Islet of Langerhans (tissue), 1 donor: ENCODE results near the gene B3GALT4.
"Not testable (repeated sequence)": the region's sequence is repeated elsewhere in the genome, so short reads cannot be mapped to it uniquely, and the experiment has no call there.

Experiments
- FAIRE-seq: peaks from one replicate; lab custom pipeline; 2011; peaks lifted over from hg19 to GRCh38; lab: Jason Lieb, UNC

Gene B3GALT4

GRCh38 chr6:33272275-33273128, 4.4 kb upstream of the B3GALT4 start:
- FAIRE-seq: no peak

GRCh38 chr6:33273129-33273923, 3.6 kb upstream of the B3GALT4 start:
- no peak for FAIRE-seq

GRCh38 chr6:33273924-33274902, 2.7 kb upstream of the B3GALT4 start:
- FAIRE-seq: no peak

- not testable (repeated sequence) for FAIRE-seq
Observed at GRCh38 chr6:33275795-33276580, 935 bp upstream of the B3GALT4 start.

GRCh38 chr6:33276581-33276863, 401 bp upstream of the B3GALT4 start:
- FAIRE-seq: no peak

GRCh38 chr6:33277663-33278391, 904 bp downstream of the B3GALT4 start:
- FAIRE-seq: no peak

- FAIRE-seq: no peak
Observed at GRCh38 chr6:33278392-33278741, 1.4 kb downstream of the B3GALT4 start.

- FAIRE-seq: no peak
Observed at GRCh38 chr6:33278810-33279209, 1.9 kb downstream of the B3GALT4 start.

- FAIRE-seq: no peak
Observed at GRCh38 chr6:33279257-33279695, 2.4 kb downstream of the B3GALT4 start.

GRCh38 chr6:33279971-33280511, 3.1 kb downstream of the B3GALT4 start:
- no peak for FAIRE-seq

- FAIRE-seq: no peak
Observed at GRCh38 chr6:33280539-33280938, 3.6 kb downstream of the B3GALT4 start.

GRCh38 chr6:33285214-33285613, 8.3 kb downstream of the B3GALT4 start:
- not testable (repeated sequence) for FAIRE-seq

GRCh38 chr6:33286946-33287914, 10.3 kb downstream of the B3GALT4 start:
- no peak for FAIRE-seq

GRCh38 chr6:33288141-33288920, 11.4 kb downstream of the B3GALT4 start:
- no peak for FAIRE-seq

- peak; percentile 76 for FAIRE-seq
Observed at GRCh38 chr6:33288921-33289783, 12.2 kb downstream of the B3GALT4 start, which contains the start of the genes PFDN6 and WDR46. Gene PFDN6 (plus strand): TSS chr6:33289601. CDS start chr6:33289857, 256 bp downstream. Gene WDR46 (minus strand): TSS chr6:33289239. CDS start chr6:33289170, 69 bp downstream.

GRCh38 chr6:33289784-33290315, 12.9 kb downstream of the B3GALT4 start:
- FAIRE-seq: no peak

GRCh38 chr6:33290459-33290858, 13.5 kb downstream of the B3GALT4 start:
- no peak for FAIRE-seq
